Fibroblast of lung (primary cell): ENCODE measurements around the gene ARAP2. TPM values are rescaled to one million over a fixed set of nuclear protein-coding genes. Genes with fewer than 3 reads are reported as not detected.
A peak's percentile ranks its signal among the peaks of the same experiment; 100 is the strongest.

Experiments
- DNase-seq, 2 donors: peaks; one replicate each; pipeline versions ENCODE4 v3.0.0 to v3.0.0-alpha.2; 2010; ENCODE audit warnings: low read depth in 2 of 2
- H2AFZ ChIP-seq: 2 replicates; pipeline ENCODE4 v1.5.1; 2012; ENCODE audit warnings: low read length, control low read depth, inconsistent platforms
- H3K27ac ChIP-seq: 2 replicates; pipeline ENCODE4 v1.5.1; 2011; ENCODE audit warnings: low read length, control low read depth; ENCODE audit not compliant: insufficient read depth
- H3K27me3 ChIP-seq: 2 replicates; pipeline ENCODE4 v1.5.1; 2011; ENCODE audit warnings: mild to moderate bottlenecking, low read length; ENCODE audit not compliant: control insufficient read depth, insufficient read depth
- H3K36me3 ChIP-seq: 2 replicates; pipeline ENCODE4 v1.5.1; 2011; ENCODE audit warnings: low read length; ENCODE audit not compliant: control insufficient read depth, insufficient read depth
- H3K4me1 ChIP-seq: 2 replicates; pipeline ENCODE4 v1.5.1; 2011; ENCODE audit warnings: low read length; ENCODE audit not compliant: control insufficient read depth, insufficient read depth; ENCODE audit errors: extremely low read depth
- H3K4me2 ChIP-seq: 2 replicates; pipeline ENCODE4 v1.5.1; 2011; ENCODE audit warnings: low read length, control low read depth; ENCODE audit not compliant: insufficient read depth; ENCODE audit errors: extremely low read depth
- H3K4me3 ChIP-seq, 4 experiments: fragments of 200-600 bp in 1 of 4; sonication (generic) in 1 of 4; replicated peaks in 1 of 4; 2 replicates each; pipeline ENCODE4 v1.5.1; 2011 to 2016; ENCODE audit warnings: low read length in 4 of 4, low read depth in 3 of 4, mild to moderate bottlenecking in 3 of 4, control low read depth in 2 of 4, inconsistent platforms in 1 of 4, mixed read lengths in 1 of 4; ENCODE audit not compliant: insufficient read depth in 1 of 4; ENCODE audit errors: control extremely low read depth in 1 of 4
- H3K79me2 ChIP-seq: 2 replicates; pipeline ENCODE4 v1.5.1; 2012; ENCODE audit warnings: mild to moderate bottlenecking, low read length, inconsistent platforms; ENCODE audit not compliant: control insufficient read depth, insufficient read depth
- H3K9ac ChIP-seq: 2 replicates; pipeline ENCODE4 v1.5.1; 2011; ENCODE audit warnings: mild to moderate bottlenecking, low read length, control low read depth; ENCODE audit not compliant: insufficient read depth
- H3K9me3 ChIP-seq: 2 replicates; pipeline ENCODE4 v1.5.1; 2012; ENCODE audit warnings: low read depth, low read length; ENCODE audit not compliant: control insufficient read depth, insufficient read depth
- H4K20me1 ChIP-seq: 2 replicates; pipeline ENCODE4 v1.5.1; 2011; ENCODE audit warnings: low read length; ENCODE audit not compliant: control insufficient read depth, insufficient read depth; ENCODE audit errors: extremely low read depth
- CTCF ChIP-seq, 2 donors: IDR thresholded peaks in 1 of 2; conservative IDR thresholded peaks in 1 of 2; 1 replicate in 1 of 2; 2 replicates in 1 of 2; pipeline ENCODE4 v1.5.1; 2011 to 2012; ENCODE audit warnings: low read length in 2 of 2, control low read depth in 1 of 2, inconsistent platforms in 1 of 2, low read depth in 1 of 2, mild to moderate bottlenecking in 1 of 2
- EZH2 ChIP-seq: IDR thresholded peaks from 2 replicates; pipeline ENCODE4 v1.5.1; 2012; ENCODE audit warnings: low read length, control low read depth, mild to moderate bottlenecking; ENCODE audit errors: missing control alignments
- polyA plus RNA-seq, 2 donors: library from polyadenylated mRNA; depleted of rRNA in 1 of 2; stranded (reverse) in 1 of 2; unstranded in 1 of 2; fragments of >200 nt; gene quantifications; 2 replicates each; pipeline ENCODE4 v1.2.1, GENCODE V29; 2011 to 2012; ENCODE audit warnings: missing spikeins in 1 of 2
- total RNA-seq: library from RNA; depleted of rRNA; stranded (reverse); fragments of >200 nt; gene quantifications from 2 replicates; pipeline ENCODE4 v1.2.1, GENCODE V29; 2014

ARAP2 gene
- total and polyA plus RNA-seq, 2 donors (not counting 1 experiment from before 2014, with no cell fraction given): 0.05 to 3.0 TPM

- H3K4me1 ChIP-seq: no peaks in the 10 kb centered on the region
- H3K27ac ChIP-seq: no peak overlapping the region
- no peak for TF ChIP-seq CTCF (conservative IDR thresholded peaks at IDR 0.05 in 1 of 2, IDR thresholded peaks at IDR 0.05 in 1 of 2; ENCODE audit: low read depth in 1 of 2, low read length in 2 of 2)
- no peak for TF ChIP-seq EZH2
- H3K4me3 ChIP-seq: no peak overlapping the region
- H3K9ac ChIP-seq: no peak overlapping the region
- H4K20me1 ChIP-seq: no peaks in the 10 kb centered on the region
- H2AFZ ChIP-seq: no peak overlapping the region
- H3K36me3 ChIP-seq: no peaks in the 10 kb centered on the region
- no peaks in the 10 kb centered on the region for H3K79me2 ChIP-seq
- H3K27me3 ChIP-seq: no peaks in the 10 kb centered on the region
- no peak for DNase-seq
- H3K9me3 ChIP-seq: no peaks in the 10 kb centered on the region
- H3K4me2 ChIP-seq: no peak overlapping the region
These were observed 113.7 kb downstream of the ARAP2 start for GRCh38 chr4:36130641-36131040.

- TF ChIP-seq EZH2 (no peak), CTCF (conservative IDR thresholded peaks at IDR 0.05 in 1 of 2, IDR thresholded peaks at IDR 0.05 in 1 of 2; ENCODE audit: low read depth in 1 of 2, low read length in 2 of 2) (no peak)
- Histone ChIP-seq H4K20me1 (no peaks in the 10 kb centered on the region), H2AFZ (no peak overlapping the region), H3K79me2 (no peaks in the 10 kb centered on the region), H3K27ac (no peak overlapping the region), H3K27me3 (no peaks in the 10 kb centered on the region), H3K9ac (no peak overlapping the region), H3K4me3 (peak overlapping the region in 1 of 4 experiments; percentile 64), H3K4me2 (no peak overlapping the region), H3K4me1 (no peaks in the 10 kb centered on the region), H3K36me3 (no peaks in the 10 kb centered on the region), H3K9me3 (no peaks in the 10 kb centered on the region)
- peak in 1 of 2 donors; percentile 69 for DNase-seq
These were observed 115.6 kb downstream of the ARAP2 start for GRCh38 chr4:36128689-36129088.

- Histone ChIP-seq H3K4me3 (no peak overlapping the region), H3K4me2 (no peak overlapping the region), H3K4me1 (no peaks in the 10 kb centered on the region), H3K27ac (no peak overlapping the region), H2AFZ (no peak overlapping the region), H4K20me1 (no peaks in the 10 kb centered on the region), H3K27me3 (no peaks in the 10 kb centered on the region), H3K36me3 (no peaks in the 10 kb centered on the region), H3K9ac (no peak overlapping the region), H3K79me2 (no peaks in the 10 kb centered on the region), H3K9me3 (no peaks in the 10 kb centered on the region)
- TF ChIP-seq CTCF (conservative IDR thresholded peaks at IDR 0.05 in 1 of 2, IDR thresholded peaks at IDR 0.05 in 1 of 2; ENCODE audit: low read depth in 1 of 2, low read length in 2 of 2): no peak
- no peak for DNase-seq
These were observed 120.4 kb downstream of the ARAP2 start for GRCh38 chr4:36123906-36124305.
